Spleen (tissue), 11 donors: ENCODE data around the gene MSI2. TPM values are rescaled to one million over a fixed set of nuclear protein-coding genes. Genes with fewer than 3 reads are reported as not detected.

Experiments used
- DNase-seq: peaks from one replicate; pipeline ENCODE4 v3.0.0-alpha.2; 2020
- H3K27ac ChIP-seq, 8 donors: fragments of 200-600 bp; sonication (generic) in 7 of 8; 1 replicate in 4 of 8; 2 replicates in 4 of 8; pipeline versions ENCODE4 v1.5.0 to v1.8.0; 2016 to 2021; ENCODE audit warnings: inconsistent platforms in 4 of 8, mild to moderate bottlenecking in 4 of 8, moderate library complexity in 1 of 8
- H3K27me3 ChIP-seq, 7 donors: fragments of 200-600 bp; sonication (generic) in 6 of 7; replicated peaks in 1 of 7; 1 replicate in 4 of 7; 2 replicates in 3 of 7; pipeline versions ENCODE4 v1.5.0 to v1.8.0; 2016 to 2021; ENCODE audit warnings: inconsistent platforms in 3 of 7, mild to moderate bottlenecking in 1 of 7
- H3K36me3 ChIP-seq, 6 donors: fragments of 200-600 bp; sonication (generic) in 5 of 6; 1 replicate in 4 of 6; 2 replicates in 2 of 6; pipeline versions ENCODE4 v1.5.0 to v1.8.0; 2016 to 2021; ENCODE audit warnings: inconsistent platforms in 2 of 6
- H3K4me1 ChIP-seq, 6 donors: fragments of 200-600 bp; sonication (generic) in 5 of 6; 1 replicate in 3 of 6; 2 replicates in 3 of 6; pipeline versions ENCODE4 v1.5.0 to v1.8.0; 2016 to 2021; ENCODE audit warnings: inconsistent platforms in 3 of 6
- H3K4me3 ChIP-seq, 8 donors: fragments of 200-600 bp; sonication (generic) in 7 of 8; 1 replicate in 4 of 8; 2 replicates in 4 of 8; pipeline versions ENCODE4 v1.5.0 to v1.8.0; 2016 to 2021; ENCODE audit warnings: inconsistent platforms in 4 of 8, mild to moderate bottlenecking in 4 of 8, moderate library complexity in 2 of 8
- H3K9me3 ChIP-seq, 8 donors: fragments of 200-600 bp; sonication (generic) in 7 of 8; 1 replicate in 4 of 8; 2 replicates in 4 of 8; pipeline versions ENCODE4 v1.5.0 to v1.8.0; 2016 to 2021; ENCODE audit warnings: inconsistent platforms in 4 of 8
- POLR2A ChIP-seq, 3 donors: fragments of 450-650 bp; IDR thresholded peaks; one replicate each; pipeline ENCODE4 v1.5.1; 2017; ENCODE audit warnings: antibody characterized with exemption in 3 of 3, mild to moderate bottlenecking in 1 of 3
- POLR2AphosphoS5 ChIP-seq, 3 donors: sonication (generic); formaldehyde crosslinking; IDR thresholded peaks; one replicate each; pipeline ENCODE4 v1.5.1; 2017; ENCODE audit warnings: antibody characterized with exemption in 3 of 3
- WGBS, 5 donors: extraction: QIAGEN DNeasy Blood & Tissue Kit in 3 of 5; methylation state at CpG; one replicate each; pipeline versions ENCODE4 v1.1.5 to v1.1.7; 2013 to 2018; 5-methylcytosine and 5-hydroxymethylcytosine counted together
- intact Hi-C: fragments of 100-400 bp; cut with DNase I; formaldehyde crosslinking; loops from one replicate; pipeline ENCODE4 v1.15.0; 2023; ENCODE audit warnings: low total_unique reads
- polyA plus RNA-seq, 3 donors: library from polyadenylated mRNA; stranded (reverse); fragments of 200-250 nt; gene quantifications; one replicate each; pipeline ENCODE4 v1.2.1, GENCODE V29; 2013
- total RNA-seq, 7 donors: library from RNA; depleted of rRNA in 3 of 7; stranded (reverse); fragments of >200 nt in 3 of 7; fragmentation: NEBNext Ultra II Directional in 4 of 7; extraction: Animal tissue kit (Norgen Biotek cat#: 25700) in 4 of 7; gene quantifications; one replicate each; pipeline versions ENCODE4 v1.1.0 to v1.2.1, GENCODE V29; 2016 to 2021
- TF ChIP-seq, protein P1 (sequence below), 11 experiments: fragments of 200-600 bp in 7 of 11; fragments of 450-650 bp in 4 of 11; sonication (generic) in 4 of 11; IDR thresholded peaks in 8 of 11; conservative IDR thresholded peaks in 3 of 11; 1 replicate in 7 of 11; 2 replicates in 4 of 11; pipeline versions ENCODE4 v1.4.0 to v1.8.0; 2016 to 2021; ENCODE audit warnings: antibody characterized with exemption in 11 of 11, inconsistent platforms in 4 of 11, mild to moderate bottlenecking in 1 of 11
- donor health status: healthy with polysubstance abuse.
- donor health status: DM: no; HTN: no; CAD: no; lungs with moderate emphysema.
- donor health status: DM: no; HTN: no; CAD: no.
- donor health status: Bipolar disorder and iron deficiency.
- donor health status: healthy.
- donor health status: DM: no; HTN: no; CAD: no.
- donor health status: DM: yes; HTN: yes; CAD: no.

MSI2 gene
- total and polyA plus RNA-seq, 10 donors, result 9.8 to 131 (median 64.7) TPM

DNA sequence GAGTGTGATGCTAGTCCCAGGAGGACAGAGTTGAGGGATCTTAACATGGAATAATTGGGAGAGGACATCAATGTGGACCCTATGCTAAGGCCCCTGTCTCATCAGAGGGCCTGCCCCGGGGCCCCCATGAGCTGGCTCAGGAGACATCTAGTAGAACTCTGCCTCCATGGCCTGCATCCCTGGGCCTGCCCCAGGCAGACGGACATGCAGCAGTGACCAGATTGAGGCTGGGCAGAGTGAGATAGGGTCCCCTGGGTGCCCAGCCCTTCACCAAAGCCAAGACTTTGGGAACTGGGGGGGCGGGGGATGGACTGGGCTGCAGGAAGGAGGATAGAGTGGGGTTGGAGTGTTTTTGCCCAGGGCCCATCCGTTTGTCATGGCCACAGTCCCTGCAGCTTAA is 373.6 kb downstream of the MSI2 start:
- Histone ChIP-seq H3K27me3 (no peaks in the 10 kb centered on the region), H3K36me3 (peaks cover 0 to 75% (median 2%) of the 10 kb centered on the region in 6 donors), H3K4me3 (no peak overlapping the region), H3K27ac (peak overlapping the region in 3 of 8 donors; percentile 8 to 45 (median 22)), H3K4me1 (peaks cover 5 to 30% (median 23%) of the 10 kb centered on the region in 6 donors), H3K9me3 (peaks cover 0 to 7% (median 0%) of the 10 kb centered on the region in 8 donors)
- TF ChIP-seq POLR2A (IDR thresholded peaks at IDR 0.05), result no peak
- no peak for TF ChIP-seq POLR2AphosphoS5 (IDR thresholded peaks at IDR 0.05)
- TF ChIP-seq, protein P1, sequence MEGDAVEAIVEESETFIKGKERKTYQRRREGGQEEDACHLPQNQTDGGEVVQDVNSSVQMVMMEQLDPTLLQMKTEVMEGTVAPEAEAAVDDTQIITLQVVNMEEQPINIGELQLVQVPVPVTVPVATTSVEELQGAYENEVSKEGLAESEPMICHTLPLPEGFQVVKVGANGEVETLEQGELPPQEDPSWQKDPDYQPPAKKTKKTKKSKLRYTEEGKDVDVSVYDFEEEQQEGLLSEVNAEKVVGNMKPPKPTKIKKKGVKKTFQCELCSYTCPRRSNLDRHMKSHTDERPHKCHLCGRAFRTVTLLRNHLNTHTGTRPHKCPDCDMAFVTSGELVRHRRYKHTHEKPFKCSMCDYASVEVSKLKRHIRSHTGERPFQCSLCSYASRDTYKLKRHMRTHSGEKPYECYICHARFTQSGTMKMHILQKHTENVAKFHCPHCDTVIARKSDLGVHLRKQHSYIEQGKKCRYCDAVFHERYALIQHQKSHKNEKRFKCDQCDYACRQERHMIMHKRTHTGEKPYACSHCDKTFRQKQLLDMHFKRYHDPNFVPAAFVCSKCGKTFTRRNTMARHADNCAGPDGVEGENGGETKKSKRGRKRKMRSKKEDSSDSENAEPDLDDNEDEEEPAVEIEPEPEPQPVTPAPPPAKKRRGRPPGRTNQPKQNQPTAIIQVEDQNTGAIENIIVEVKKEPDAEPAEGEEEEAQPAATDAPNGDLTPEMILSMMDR (IDR thresholded peaks at IDR 0.05 in 8 of 11, conservative IDR thresholded peaks at IDR 0.05 in 3 of 11), result no peak
- intact Hi-C loops, result no loop called here
- peak; percentile 76 for DNase-seq
- 85 to 93% (median 88%) methylated on average over 3 to 4 of the region's 4 CpGs for WGBS, 5 donors

DNA sequence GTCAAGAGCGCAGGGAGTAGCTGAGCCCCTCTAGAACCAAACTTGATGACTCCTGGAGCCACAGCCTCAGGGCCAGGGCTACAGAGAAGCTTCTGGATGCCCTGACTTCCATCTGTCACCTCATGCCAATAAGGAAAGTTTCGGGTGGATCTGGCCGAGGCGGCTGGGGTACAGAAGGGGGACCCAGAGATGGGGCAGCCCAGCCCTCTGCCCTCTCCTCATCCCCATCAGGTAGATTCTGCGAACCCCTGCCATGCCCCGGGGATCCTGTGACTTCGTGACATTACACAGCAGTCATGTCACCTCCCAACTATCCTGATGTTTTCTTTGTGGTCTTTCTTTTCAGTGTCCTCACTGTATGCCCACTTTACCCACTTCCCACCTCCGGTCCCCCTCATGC is 374.4 kb downstream of the MSI2 start:
- H3K9me3 ChIP-seq, result peaks cover 0 to 7% (median 0%) of the 10 kb centered on the region in 8 donors
- TF ChIP-seq POLR2A (IDR thresholded peaks at IDR 0.05), result no peak
- TF ChIP-seq POLR2AphosphoS5 (IDR thresholded peaks at IDR 0.05), result no peak
- TF ChIP-seq, protein P1 (IDR thresholded peaks at IDR 0.05 in 8 of 11, conservative IDR thresholded peaks at IDR 0.05 in 3 of 11), result no peak
- 95 to 99% (median 96%) methylated on average over 7 to 8 of the region's 8 CpGs for WGBS, 5 donors
- no peak overlapping the region for H3K4me3 ChIP-seq
- no peak overlapping the region for H3K27ac ChIP-seq
- peak; percentile 51 for DNase-seq
- H3K4me1 ChIP-seq, result peaks cover 5 to 27% (median 23%) of the 10 kb centered on the region in 6 donors
- peaks cover 0 to 76% (median 2%) of the 10 kb centered on the region in 6 donors for H3K36me3 ChIP-seq
- intact Hi-C loops, result no loop called here
- H3K27me3 ChIP-seq, result no peaks in the 10 kb centered on the region

DNA sequence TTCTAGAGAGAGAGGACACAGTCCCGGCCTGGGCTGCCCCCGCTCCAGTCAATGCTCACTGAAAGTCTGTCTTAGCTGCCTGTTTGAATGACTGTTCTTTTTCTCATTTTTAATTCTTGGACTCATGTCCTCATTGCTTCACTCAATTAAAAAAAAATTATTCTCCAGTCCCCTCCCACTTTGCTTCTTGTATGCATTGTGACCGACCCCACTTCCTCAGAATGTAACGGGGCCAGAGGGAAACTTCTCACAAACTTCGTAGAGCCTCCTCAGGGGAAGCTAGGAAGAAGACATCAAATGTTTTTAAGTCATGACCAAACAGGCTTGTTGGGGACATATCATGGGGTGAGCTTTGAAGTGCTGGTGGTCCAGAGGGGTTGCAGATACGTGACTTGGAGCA is 375.5 kb downstream of the MSI2 start:
- peaks cover 5 to 32% (median 24%) of the 10 kb centered on the region in 6 donors for H3K4me1 ChIP-seq
- TF ChIP-seq, protein P1 (IDR thresholded peaks at IDR 0.05 in 8 of 11, conservative IDR thresholded peaks at IDR 0.05 in 3 of 11), result no peak
- no peak for TF ChIP-seq POLR2AphosphoS5 (IDR thresholded peaks at IDR 0.05)
- no peak for TF ChIP-seq POLR2A (IDR thresholded peaks at IDR 0.05)
- 64 to 70% (median 65%) methylated on average over 6 of the region's 6 CpGs for WGBS, 5 donors
- intact Hi-C loops, result no loop called here
- no peaks in the 10 kb centered on the region for H3K27me3 ChIP-seq
- peaks cover 0 to 7% (median 0%) of the 10 kb centered on the region in 8 donors for H3K9me3 ChIP-seq
- H3K27ac ChIP-seq, result no peak overlapping the region
- H3K4me3 ChIP-seq, result no peak overlapping the region
- DNase-seq, result peak; percentile 25
- peaks cover 0 to 78% (median 5%) of the 10 kb centered on the region in 6 donors for H3K36me3 ChIP-seq

DNA sequence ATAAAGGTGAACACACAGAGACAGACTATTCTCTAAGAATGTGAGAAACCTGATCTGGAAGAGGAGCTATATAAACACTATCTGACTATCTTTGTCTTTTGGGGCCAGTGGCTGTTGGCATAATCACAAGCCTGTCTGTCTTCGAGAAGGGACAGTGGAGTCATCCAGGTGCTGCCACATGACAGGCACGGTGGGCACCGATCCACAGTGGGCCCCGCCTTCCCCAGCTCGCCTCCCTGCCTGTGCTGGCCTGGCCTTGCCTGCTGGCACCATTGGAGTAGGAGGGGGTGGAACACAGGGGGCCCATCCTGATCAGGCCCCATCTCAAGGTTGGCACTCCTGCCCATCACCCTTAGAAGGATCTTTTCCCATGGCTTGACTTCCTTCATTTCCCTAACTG is 376.0 kb downstream of the MSI2 start:
- TF ChIP-seq, protein P1 (IDR thresholded peaks at IDR 0.05 in 8 of 11, conservative IDR thresholded peaks at IDR 0.05 in 3 of 11), result no peak
- TF ChIP-seq POLR2AphosphoS5 (IDR thresholded peaks at IDR 0.05), result peak in 1 of 3 donors; percentile 18
- peak; percentile 58 for DNase-seq
- Histone ChIP-seq H3K9me3 (peaks cover 0 to 7% (median 0%) of the 10 kb centered on the region in 8 donors), H3K36me3 (peaks cover 0 to 74% (median 5%) of the 10 kb centered on the region in 6 donors), H3K4me3 (no peak overlapping the region), H3K4me1 (peaks cover 5 to 32% (median 24%) of the 10 kb centered on the region in 6 donors), H3K27me3 (no peaks in the 10 kb centered on the region), H3K27ac (no peak overlapping the region)
- intact Hi-C loops, result no loop called here
- WGBS, 5 donors, result 95 to 98% (median 96%) methylated on average over 5 of the region's 5 CpGs
